ENCODE data around the gene LRRC8D.
"Not testable (repeated sequence)": the region's sequence is repeated elsewhere in the genome, so short reads cannot be mapped to it uniquely, and the experiment has no call there.

LRRC8D gene

DNA sequence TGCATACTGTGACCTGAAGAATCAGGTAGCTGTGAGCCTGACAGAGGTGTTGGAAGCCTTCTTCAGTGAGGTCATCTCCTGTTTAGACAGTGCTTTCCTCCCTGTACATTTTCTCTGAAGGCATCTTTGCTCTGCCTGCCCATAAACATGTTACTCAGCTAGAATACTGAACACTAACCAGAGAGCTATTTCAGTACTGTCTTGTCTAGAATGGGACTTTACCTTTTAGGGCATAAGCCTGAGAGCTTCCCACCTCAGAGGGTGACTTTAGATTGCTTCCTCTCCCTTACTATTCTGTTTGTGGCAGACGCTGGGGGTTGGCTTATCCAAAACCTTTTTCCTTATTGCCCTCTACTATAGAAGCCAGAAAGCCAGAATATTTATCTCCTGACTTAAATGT, 150.8 kb downstream of the LRRC8D start:
- FAIRE-seq, result no peak

DNA sequence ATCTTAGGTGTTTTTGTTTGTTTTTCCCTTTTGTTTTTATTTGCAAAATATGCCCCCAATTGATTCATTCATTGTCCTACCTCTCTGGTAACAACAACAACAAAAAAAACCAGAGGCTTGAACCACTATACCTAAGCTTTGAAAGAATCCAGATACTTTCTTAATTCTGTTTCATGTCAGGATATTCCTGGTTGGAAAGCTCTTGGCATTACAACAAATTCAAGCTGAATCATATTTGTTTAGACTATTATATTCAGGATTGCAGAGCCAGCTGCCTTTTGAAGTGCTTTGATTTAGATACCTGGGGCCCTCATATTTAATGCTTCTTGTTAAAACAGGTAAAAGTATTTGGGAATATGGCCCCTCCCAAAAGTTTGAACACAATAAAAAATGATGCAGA, 151.2 kb downstream of the LRRC8D start:
- no peak for FAIRE-seq

GRCh38 chr1:89973471-89974127, 152.8 kb downstream of the LRRC8D start:
- no peak for FAIRE-seq

- no peak for FAIRE-seq
Observed at GRCh38 chr1:89974256-89974655, 153.4 kb downstream of the LRRC8D start.

DNA sequence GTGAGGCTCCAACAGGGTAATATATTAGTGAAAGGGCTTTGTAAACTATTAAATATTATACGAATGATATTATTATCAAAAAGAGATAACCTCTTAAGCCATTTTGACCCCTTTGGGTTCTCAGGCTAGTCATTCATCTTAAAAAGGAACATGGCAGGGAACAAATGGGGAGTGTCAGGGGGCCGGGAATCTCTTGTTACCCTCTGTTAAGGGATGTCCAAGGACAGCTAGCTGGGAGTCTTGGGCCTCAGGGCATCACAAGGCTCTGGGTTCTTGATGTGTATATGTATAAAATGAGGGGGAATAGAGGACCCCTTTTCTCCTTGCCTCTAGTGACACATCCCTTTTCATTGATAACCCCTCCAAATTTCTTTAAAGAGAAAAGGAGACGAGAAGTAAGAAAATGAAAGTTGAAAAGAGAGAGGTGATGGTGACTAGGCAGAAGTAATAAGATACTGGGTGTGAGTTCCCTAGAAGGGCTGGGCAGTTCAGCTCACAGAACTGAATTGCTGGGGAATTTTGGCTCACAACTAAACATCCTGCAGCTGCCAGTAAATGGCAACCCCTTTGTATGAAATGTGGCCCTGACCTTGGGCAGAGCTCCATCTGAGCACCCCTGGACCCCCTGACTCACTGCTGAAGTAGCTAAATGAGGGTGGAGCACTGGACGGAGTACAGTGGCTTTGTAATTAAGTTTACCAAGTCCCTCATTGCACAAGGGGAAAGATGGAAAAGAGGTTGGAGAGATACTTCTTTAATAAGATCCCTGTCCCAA, 154.1 kb downstream of the LRRC8D start:
- no peak for FAIRE-seq

- no peak for FAIRE-seq
Observed at GRCh38 chr1:89975540-89976125, 154.8 kb downstream of the LRRC8D start.

GRCh38 chr1:89978755-89979154, 157.9 kb downstream of the LRRC8D start:
- FAIRE-seq, result no peak

- FAIRE-seq, result no peak
Observed at GRCh38 chr1:89980605-89981004, 159.8 kb downstream of the LRRC8D start.

- not testable (repeated sequence) for FAIRE-seq
Observed at GRCh38 chr1:89982846-89983245, 162.0 kb downstream of the LRRC8D start.

GRCh38 chr1:89984564-89985116, 163.8 kb downstream of the LRRC8D start:
- not testable (repeated sequence) for FAIRE-seq

GRCh38 chr1:89986020-89986419, 165.2 kb downstream of the LRRC8D start:
- no peak for FAIRE-seq
